GM21360 (cell line): ENCODE data around the gene ASAH2B.
"Not testable (repeated sequence)": the region's sequence is repeated elsewhere in the genome, so short reads cannot be mapped to it uniquely, and the experiment has no call there.

Experiments
- ATAC-seq: cut with Tn5 transposase; IDR thresholded peaks from one replicate; pipeline ENCODE4 v1.9.1; 2021; ENCODE audit warnings: mild to moderate bottlenecking, moderate library complexity; ENCODE audit not compliant: unreplicated experiment

Gene ASAH2B

GRCh38 chr10:50739618-50740292 is at the start of gene ASAH2B:
Gene ASAH2B (plus strand): TSS chr10:50739936. CDS start chr10:50745131, 5,195 bp downstream.
- ATAC-seq = peak; percentile 73

GRCh38 chr10:50697819-50698218 is 41.9 kb upstream of the ASAH2B start:
- not testable (repeated sequence) for ATAC-seq

DNA sequence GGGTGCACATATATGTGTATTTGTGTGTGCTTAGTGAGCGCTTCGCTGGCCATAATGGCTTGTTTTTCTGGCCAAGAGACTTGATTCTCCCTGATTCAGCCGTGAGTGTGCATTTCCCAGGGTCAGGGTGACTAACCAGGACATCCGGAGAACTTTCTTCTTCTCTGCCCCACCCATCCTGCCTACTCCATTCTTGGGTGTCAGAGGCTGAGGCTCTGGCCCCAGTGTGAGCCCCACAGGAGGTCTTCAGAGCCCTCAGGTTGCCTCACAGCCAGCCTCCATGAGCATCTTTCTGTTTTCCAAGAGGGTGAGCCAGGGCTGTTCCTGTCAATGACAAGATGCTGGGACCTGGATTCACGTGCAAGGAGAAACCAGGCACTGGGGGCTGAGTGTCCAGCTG is 37.8 kb upstream of the ASAH2B start:
- not testable (repeated sequence) for ATAC-seq

DNA sequence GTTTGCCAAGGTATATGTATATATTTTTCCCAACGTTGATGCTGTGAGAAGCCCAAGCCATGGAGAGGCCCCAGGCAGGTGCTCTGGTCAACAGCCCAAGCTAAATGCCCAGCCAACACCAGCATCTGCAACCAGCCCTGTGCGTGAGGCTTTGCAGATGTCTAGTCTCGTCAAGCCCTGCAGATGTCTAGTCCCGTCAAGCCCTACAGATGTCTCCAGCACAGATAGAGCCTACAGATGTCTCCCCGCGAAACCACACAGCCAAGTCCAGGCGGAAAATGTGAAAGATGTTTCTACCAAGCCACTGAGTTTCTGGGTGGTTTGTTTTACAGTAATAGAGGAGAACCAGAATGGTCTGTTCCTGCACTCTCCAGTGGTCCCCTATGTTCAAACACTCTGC is 36.7 kb upstream of the ASAH2B start:
- not testable (repeated sequence) for ATAC-seq

GRCh38 chr10:50704436-50705079 is 35.2 kb upstream of the ASAH2B start:
- peak; percentile 77 for ATAC-seq

- ATAC-seq = not testable (repeated sequence)
These were observed 33.7 kb upstream of the ASAH2B start for GRCh38 chr10:50706006-50706405.

- not testable (repeated sequence) for ATAC-seq
These were observed 29.5 kb upstream of the ASAH2B start for GRCh38 chr10:50710241-50710640.

DNA sequence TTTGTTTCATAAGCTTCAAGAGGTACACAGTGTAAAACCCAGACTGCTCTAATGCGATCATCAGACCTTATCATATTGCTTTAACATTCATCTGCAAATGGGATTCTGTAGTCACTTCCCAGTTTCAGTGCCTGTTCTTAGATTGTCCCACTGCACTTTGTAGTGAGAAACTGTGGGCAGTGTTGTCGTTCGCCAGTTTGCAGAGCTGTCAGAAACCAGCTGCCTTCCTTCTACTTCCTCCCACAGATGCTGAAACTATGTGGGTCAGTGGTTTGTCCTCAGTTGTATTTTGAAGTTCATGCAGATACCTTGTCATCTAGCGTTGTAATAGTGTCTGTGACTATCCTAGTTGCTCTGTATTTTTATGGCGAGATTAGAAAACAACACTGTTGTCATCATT is 15.9 kb upstream of the ASAH2B start:
- ATAC-seq = peak; percentile 95

- ATAC-seq = not testable (repeated sequence)
These were observed 11.6 kb upstream of the ASAH2B start for GRCh38 chr10:50728112-50728511.

GRCh38 chr10:50738987-50739617 is 634 bp upstream of the ASAH2B start:
- peak; percentile 3 for ATAC-seq

DNA sequence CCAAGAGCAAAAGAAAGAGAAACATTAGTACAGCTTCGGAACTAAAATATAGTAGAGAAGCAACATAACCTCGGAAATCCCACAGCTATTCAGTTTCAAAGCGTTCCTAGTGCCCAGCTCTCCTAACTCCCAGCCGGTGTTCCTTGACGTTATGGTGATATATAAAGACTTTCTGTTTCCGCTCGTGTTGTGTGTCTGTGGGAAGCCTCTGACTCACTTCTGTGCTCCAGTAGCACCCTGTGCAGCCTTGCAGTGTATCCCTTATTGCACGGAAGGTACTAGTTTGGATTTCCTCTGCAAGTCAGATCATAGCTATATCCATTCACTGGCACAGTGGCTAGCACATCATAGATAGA is 535 bp downstream of the ASAH2B start:
- ATAC-seq = peak; percentile 44

DNA sequence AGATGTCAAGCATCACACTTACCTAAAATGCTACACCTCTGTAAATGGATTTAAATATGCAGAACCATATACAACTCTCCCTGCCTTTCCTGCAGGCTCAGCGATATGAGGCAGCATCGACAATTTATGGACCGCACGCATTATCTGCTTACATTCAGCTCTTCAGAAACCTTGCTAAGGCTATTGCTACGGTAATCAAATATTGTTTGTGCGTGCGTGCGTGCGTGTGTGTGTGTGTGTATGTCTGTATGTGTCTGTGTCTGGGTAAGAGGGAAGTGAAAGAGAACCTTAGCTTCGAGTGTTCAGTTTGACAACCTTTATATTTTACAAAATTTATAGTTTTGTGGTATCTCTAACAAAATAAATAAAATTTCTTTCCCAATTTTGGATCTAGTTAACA is 3.1 kb downstream of the ASAH2B start:
- not testable (repeated sequence) for ATAC-seq

DNA sequence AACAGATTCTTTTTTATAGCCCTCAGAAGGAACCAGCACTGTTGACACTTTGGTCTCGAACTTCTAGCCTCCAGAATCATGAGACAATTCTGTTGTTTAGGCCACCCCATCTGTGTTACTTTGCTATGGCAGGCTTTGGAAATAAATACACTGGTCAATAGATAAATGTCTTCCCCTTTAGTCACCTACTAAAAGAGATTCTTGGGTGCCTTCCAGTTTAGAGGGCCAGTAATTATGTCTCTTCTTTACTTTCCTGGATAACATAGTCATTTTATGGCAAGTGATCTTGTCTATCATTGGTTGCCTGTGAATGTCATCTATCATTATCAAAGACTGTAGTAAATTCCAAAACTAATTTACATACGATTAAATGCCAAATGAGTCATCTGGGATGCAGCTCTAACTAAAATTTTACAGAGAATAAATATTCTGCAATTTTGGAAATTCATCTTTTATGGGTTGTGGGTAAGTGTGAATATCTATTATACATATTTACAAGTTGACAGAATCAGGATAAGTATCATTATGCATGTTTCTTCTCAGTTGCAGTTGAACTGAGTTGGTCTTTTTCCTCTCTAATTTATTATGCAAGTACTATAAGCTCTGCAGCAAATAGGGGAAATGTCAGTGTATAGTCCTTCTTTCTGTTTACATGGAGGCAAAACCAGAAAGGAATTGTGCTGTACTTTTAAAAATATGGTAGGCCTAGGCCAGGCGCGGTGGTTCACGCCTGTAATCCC is 27.2 kb downstream of the ASAH2B start:
- not testable (repeated sequence) for ATAC-seq

- not testable (repeated sequence) for ATAC-seq
These were observed 32.3 kb downstream of the ASAH2B start for GRCh38 chr10:50772042-50772441.

DNA sequence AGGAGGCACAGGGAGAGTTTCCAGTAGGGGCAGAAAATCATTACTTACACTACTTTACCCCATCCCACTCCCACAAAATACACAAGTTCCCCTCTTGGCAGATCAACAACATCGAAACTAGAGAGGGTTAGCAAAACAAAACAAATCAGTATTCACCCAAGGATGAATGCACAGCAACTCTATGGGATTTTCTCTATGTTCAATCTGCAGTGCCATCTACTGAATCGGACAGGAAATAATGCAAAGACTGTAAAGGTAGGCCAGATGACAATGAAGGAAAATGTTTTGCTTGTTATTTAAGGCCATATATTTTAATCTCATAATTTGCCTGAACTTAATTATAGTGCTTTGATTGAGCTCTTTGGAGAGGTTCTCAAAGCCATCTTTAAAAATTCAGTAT is 35.1 kb downstream of the ASAH2B start:
- ATAC-seq = not testable (repeated sequence)

DNA sequence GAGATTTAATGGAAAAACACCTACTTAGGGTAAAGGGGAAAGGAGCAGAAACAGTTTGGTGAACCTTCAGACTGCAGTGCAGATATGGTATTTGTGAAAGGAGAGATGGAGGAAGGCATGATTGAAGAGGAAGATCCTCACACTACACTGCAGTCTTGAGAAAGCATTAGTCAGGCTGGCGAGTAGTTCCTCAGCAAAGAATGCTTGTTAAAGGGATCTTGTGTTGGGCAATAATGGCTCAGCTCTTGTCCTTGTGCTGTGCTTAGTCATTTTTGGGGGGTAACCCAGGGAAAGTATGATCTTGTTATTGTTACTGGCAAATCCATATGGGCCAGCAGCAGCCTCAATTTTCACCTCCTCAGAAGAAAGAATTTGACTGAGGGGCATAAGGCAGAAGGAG is 40.3 kb downstream of the ASAH2B start:
- not testable (repeated sequence) for ATAC-seq

DNA sequence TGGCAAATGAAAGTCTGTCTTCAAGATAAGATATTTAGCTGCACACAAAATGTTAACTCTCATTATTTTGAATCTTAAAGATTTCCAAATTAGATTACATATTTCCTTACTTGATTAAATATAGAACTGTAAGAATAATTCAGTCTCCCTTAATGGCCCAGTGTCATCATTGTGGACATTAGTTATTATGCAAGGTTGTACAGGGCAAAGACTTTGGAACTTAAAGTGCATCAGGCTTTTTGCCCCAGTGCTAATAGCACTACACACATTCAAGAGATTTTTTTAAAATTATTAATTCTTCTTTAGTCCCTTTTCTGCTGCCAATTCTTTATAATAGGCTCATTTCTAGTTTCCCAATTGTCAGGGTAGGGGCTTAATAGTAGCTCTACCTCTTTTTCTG is 42.3 kb downstream of the ASAH2B start:
- not testable (repeated sequence) for ATAC-seq

DNA sequence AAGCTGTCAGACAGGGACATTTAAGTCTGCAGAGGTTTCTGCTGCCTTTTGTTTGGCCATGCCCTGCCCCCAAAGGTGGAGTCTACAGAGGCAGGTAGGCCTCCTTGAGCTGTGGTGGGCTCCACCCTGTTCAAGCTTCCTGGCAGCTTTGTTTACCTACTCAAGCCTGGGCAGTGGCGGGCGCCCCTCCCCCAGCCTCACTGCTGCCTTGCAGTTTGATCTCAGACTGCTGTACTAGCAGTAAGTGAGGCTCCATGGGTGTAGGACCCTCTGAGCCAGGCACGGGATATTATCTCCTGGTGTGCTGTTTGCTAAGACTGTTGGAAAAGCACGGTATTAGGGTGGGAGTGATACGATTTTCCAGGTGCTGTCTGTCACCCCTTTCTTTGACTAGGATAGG is 48.2 kb downstream of the ASAH2B start:
- not testable (repeated sequence) for ATAC-seq

GRCh38 chr10:50788951-50789945 is 49.5 kb downstream of the ASAH2B start:
- ATAC-seq = no peak

DNA sequence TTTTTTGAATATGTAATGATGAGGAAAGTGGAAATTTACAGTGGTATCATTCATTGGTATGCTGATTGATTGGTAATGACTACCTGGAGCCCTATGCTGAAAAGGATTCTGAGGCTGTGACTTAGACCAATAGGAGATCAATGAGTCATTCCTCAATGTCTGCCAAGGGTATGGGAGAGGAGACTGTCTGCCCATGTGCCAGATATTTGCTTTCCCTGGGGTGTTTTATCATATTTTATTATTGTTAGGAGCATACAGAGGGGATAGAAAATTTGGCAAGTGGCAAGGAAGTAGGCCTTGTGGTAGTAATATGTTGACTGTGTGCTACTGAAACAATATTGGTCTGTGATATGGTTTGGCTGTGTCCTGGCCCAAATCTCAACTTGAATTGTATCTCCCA is 54.8 kb downstream of the ASAH2B start:
- ATAC-seq = no peak
